ENCODE data around the gene TMEM185A. TPM values are rescaled to one million over a fixed set of nuclear protein-coding genes. Genes with fewer than 3 reads are reported as not detected.
A peak's percentile ranks its signal among the peaks of the same experiment; 100 is the strongest.

TMEM185A gene
- total RNA-seq, 6 donors from 2014 or later, result 9.4 to 26.0 (median 17.2) TPM

DNA sequence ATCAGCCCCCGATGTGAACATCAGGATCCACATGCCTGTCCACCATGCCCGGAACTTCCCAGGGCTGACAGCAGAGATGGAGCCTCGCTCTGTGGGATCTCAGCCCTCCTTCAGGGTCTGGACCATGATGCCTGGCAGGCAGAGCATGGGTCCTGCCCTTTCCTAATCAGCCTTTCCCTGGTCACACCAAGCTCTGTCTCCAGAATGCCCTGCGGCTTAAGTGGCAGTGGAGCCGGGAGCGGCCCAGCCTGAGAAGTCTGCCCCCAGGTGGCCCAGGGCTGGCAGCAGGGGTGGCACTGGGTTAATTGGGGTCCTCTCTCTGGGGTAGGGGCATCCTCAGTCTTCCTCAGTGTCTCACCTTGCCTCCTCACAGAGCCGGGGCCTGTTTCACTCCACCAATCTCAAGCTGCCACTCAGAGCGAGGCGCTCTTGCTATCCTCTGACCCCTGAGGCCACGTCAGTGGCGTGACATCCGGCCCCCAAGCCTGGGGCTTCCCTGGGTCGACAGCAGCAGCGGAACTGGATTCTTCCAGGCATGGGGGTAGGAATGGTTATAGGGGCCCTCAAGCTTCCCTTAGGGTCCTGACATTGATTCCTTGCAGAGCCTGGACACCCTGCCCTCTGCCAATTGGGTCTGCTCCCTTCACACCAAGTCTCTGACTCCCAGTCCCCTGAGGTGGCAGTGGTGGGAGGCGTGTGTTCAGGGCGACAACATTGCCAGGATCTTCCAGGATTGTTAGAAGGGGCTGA lies 20.8 kb upstream of the TMEM185A start:
- DNase-seq, result peak in 1 of 2 donors; percentile 29
- Histone ChIP-seq H3K27ac (no peak overlapping the region), H3K9me3 (no peaks in the 10 kb centered on the region), H3K36me3 (no peaks in the 10 kb centered on the region), H3K27me3 (no peaks in the 10 kb centered on the region), H3K4me3 (no peak overlapping the region), H3K4me1 (no peaks in the 10 kb centered on the region)
- WGBS, 2 donors, result 80 to 100% methylated on average over 2 to 16 of the region's 16 CpGs
- TF ChIP-seq POLR2A (IDR thresholded peaks at IDR 0.05) (no peak), EP300 (IDR thresholded peaks at IDR 0.05) (no peak), POLR2AphosphoS5 (IDR thresholded peaks at IDR 0.05) (no peak), CTCF (IDR thresholded peaks at IDR 0.05) (no peak)
- no peak for ATAC-seq (ENCODE audit: low FRiP score in 2 of 2)

GRCh38 chrX:149650162-149650561 lies 18.6 kb upstream of the TMEM185A start:
- no peak for TF ChIP-seq POLR2A (IDR thresholded peaks at IDR 0.05)
- H3K27me3 ChIP-seq, result no peaks in the 10 kb centered on the region
- H3K27ac ChIP-seq, result no peak overlapping the region
- 87 to 100% methylated on average over 1 to 5 of the region's 5 CpGs for WGBS, 2 donors
- no peaks in the 10 kb centered on the region for H3K9me3 ChIP-seq
- H3K4me1 ChIP-seq, result no peaks in the 10 kb centered on the region
- no peak for DNase-seq
- no peaks in the 10 kb centered on the region for H3K36me3 ChIP-seq
- no peak overlapping the region for H3K4me3 ChIP-seq
- ATAC-seq (ENCODE audit: low FRiP score in 2 of 2), result no peak

DNA sequence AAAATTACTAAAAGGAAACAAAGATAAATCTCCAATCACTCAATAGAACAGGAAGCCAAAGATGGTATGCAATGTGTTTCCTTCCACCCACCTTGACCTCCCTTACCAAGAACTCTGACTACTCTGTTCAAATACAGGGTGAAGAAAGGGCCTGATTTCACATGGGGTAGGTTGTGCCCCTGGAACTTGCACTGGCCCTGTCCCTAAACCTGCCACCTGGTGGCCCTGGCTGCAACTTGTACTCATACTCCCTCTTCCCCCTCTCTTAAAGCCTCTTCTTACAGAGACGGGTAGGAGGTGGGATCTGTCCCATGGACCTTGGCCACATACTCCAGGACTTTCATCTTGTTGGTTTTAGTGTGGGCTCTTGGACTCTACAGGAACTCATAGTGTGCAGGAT lies 17.3 kb upstream of the TMEM185A start:
- Histone ChIP-seq H3K27ac (no peak overlapping the region), H3K27me3 (no peaks in the 10 kb centered on the region), H3K4me1 (no peaks in the 10 kb centered on the region), H3K9me3 (no peaks in the 10 kb centered on the region), H3K36me3 (no peaks in the 10 kb centered on the region), H3K4me3 (no peak overlapping the region)
- WGBS, 2 donors, result 22 to 75% methylated on average over 1 of the region's 1 CpG
- no peak for TF ChIP-seq POLR2AphosphoS5 (IDR thresholded peaks at IDR 0.05)
- no peak for TF ChIP-seq CTCF (IDR thresholded peaks at IDR 0.05)
- TF ChIP-seq EP300 (IDR thresholded peaks at IDR 0.05), result no peak
- no peak for TF ChIP-seq POLR2A (IDR thresholded peaks at IDR 0.05)
- ATAC-seq (ENCODE audit: low FRiP score in 2 of 2) (no peak), DNase-seq (no peak)

- ATAC-seq (ENCODE audit: low FRiP score in 2 of 2) (no peak), DNase-seq (no peak)
- Histone ChIP-seq H3K36me3 (no peaks in the 10 kb centered on the region), H3K4me1 (no peaks in the 10 kb centered on the region), H3K9me3 (no peaks in the 10 kb centered on the region), H3K27ac (no peak overlapping the region), H3K27me3 (no peaks in the 10 kb centered on the region), H3K4me3 (no peak overlapping the region)
- 78% methylated on average over 6 of the region's 6 CpGs; no CpG with 5 or more reads in 1 of the 2 donors for whole genome bisulfite sequencing, 2 donors
- TF ChIP-seq CTCF (IDR thresholded peaks at IDR 0.05), result no peak
- TF ChIP-seq EP300 (IDR thresholded peaks at IDR 0.05), result no peak
Measured at GRCh38 chrX:149647505-149647904, 15.9 kb upstream of the TMEM185A start.

- WGBS, 2 donors, result 58 to 62% methylated on average over 4 of the region's 4 CpGs
Measured at GRCh38 chrX:149643496-149643895, 11.9 kb upstream of the TMEM185A start.

More at GRCh38 chrX:149643496-149643895, 11.9 kb upstream of the TMEM185A start:
- TF ChIP-seq EP300 (IDR thresholded peaks at IDR 0.05) (no peak), POLR2A (IDR thresholded peaks at IDR 0.05) (no peak), POLR2AphosphoS5 (IDR thresholded peaks at IDR 0.05) (no peak), CTCF (IDR thresholded peaks at IDR 0.05) (no peak)
- no peaks in the 10 kb centered on the region for H3K9me3 ChIP-seq
- no peaks in the 10 kb centered on the region for H3K36me3 ChIP-seq
- no peak overlapping the region for H3K27ac ChIP-seq
- no peaks in the 10 kb centered on the region for H3K4me1 ChIP-seq
- ATAC-seq (ENCODE audit: low FRiP score in 2 of 2) (no peak), DNase-seq (no peak)
- no peak overlapping the region for H3K4me3 ChIP-seq
- H3K27me3 ChIP-seq, result no peaks in the 10 kb centered on the region
